Measurements from ENCODE around the gene CDH5. TPM values are rescaled to one million over a fixed set of nuclear protein-coding genes. Genes with fewer than 3 reads are reported as not detected.

The CDH5 gene
- total RNA-seq, 1 experiment from 2014 or later, result 0.25 TPM

- H3K36me3 ChIP-seq (ENCODE audit: control insufficient read depth, insufficient read depth, low read length), result no peaks in the 10 kb centered on the region
- Mint-ChIP-seq H3K36me3 (ENCODE audit: insufficient read depth, unreplicated experiment) (no peaks in the 10 kb centered on the region), H3K9me3 (ENCODE audit: unreplicated experiment) (no peaks in the 10 kb centered on the region), H3K27ac (ENCODE audit: unreplicated experiment) (no peak overlapping the region), H3K27me3 (ENCODE audit: insufficient read depth, unreplicated experiment) (peaks cover 3% of the 10 kb centered on the region), H3K4me1 (ENCODE audit: low read depth, unreplicated experiment) (peaks cover 17% of the 10 kb centered on the region), H3K4me3 (ENCODE audit: unreplicated experiment) (no peak overlapping the region)
- no peak for DNase-seq
- H3K4me1 ChIP-seq, result peaks cover 8% of the 10 kb centered on the region; the same call in 1 of the 2 replicates
- ChIA-PET POLR2A (no interaction called here), CTCF (interaction anchor here (0.5 kb wide), 1 partner anchor 507 kb away, joined by 3 read pairs; no protein-coding TSS in a partner anchor)
- H3K27me3 ChIP-seq (replicated peaks; ENCODE audit: control insufficient read depth, insufficient read depth, low read length), result no peaks in the 10 kb centered on the region
- TF ChIP-seq CTCF (IDR thresholded peaks at IDR 0.05; ENCODE audit: insufficient read depth in 1 of 2, low read depth in 1 of 2, low read length in 1 of 2, severe bottlenecking in 1 of 2, unreplicated experiment in 1 of 2), result no peak
- intact Hi-C loops (cut with micrococcal nuclease; ENCODE audit: unreplicated experiment), result no loop called here
- H3K4me3 ChIP-seq (ENCODE audit: low read depth, low read length), result no peak overlapping the region
- no TSS peak for BruUV-seq (replicated peaks)
- no peaks in the 10 kb centered on the region for H3K9me3 ChIP-seq
These were observed 5.7 kb upstream of the CDH5 start for GRCh38 chr16:66360624-66361324.

GRCh38 chr16:66361604-66362135 lies 4.8 kb upstream of the CDH5 start:
- no TSS peak for BruUV-seq (replicated peaks)
- peaks cover 3% of the 10 kb centered on the region for H3K27me3 Mint-ChIP-seq (ENCODE audit: insufficient read depth, unreplicated experiment)
- H3K4me1 Mint-ChIP-seq (ENCODE audit: low read depth, unreplicated experiment), result peaks cover 17% of the 10 kb centered on the region
- TF ChIP-seq CTCF (IDR thresholded peaks at IDR 0.05; ENCODE audit: insufficient read depth in 1 of 2, low read depth in 1 of 2, low read length in 1 of 2, severe bottlenecking in 1 of 2, unreplicated experiment in 1 of 2), result no peak
- Histone ChIP-seq H3K36me3 (ENCODE audit: control insufficient read depth, insufficient read depth, low read length) (no peaks in the 10 kb centered on the region), H3K4me3 (ENCODE audit: low read depth, low read length) (no peak overlapping the region), H3K4me1 (peaks cover 8% of the 10 kb centered on the region; the same call in 1 of the 2 replicates), H3K27me3 (replicated peaks; ENCODE audit: control insufficient read depth, insufficient read depth, low read length) (no peaks in the 10 kb centered on the region), H3K9me3 (no peaks in the 10 kb centered on the region)
- no peak overlapping the region for H3K4me3 Mint-ChIP-seq (ENCODE audit: unreplicated experiment)
- intact Hi-C loops (cut with micrococcal nuclease; ENCODE audit: unreplicated experiment), result no loop called here
- no peak for DNase-seq
- H3K9me3 Mint-ChIP-seq (ENCODE audit: unreplicated experiment), result no peaks in the 10 kb centered on the region
- no peaks in the 10 kb centered on the region for H3K36me3 Mint-ChIP-seq (ENCODE audit: insufficient read depth, unreplicated experiment)
- no peak overlapping the region for H3K27ac Mint-ChIP-seq (ENCODE audit: unreplicated experiment)
- ChIA-PET POLR2A (no interaction called here), CTCF (no interaction called here)

GRCh38 chr16:66363211-66363777 lies 3.2 kb upstream of the CDH5 start:
- H3K27me3 Mint-ChIP-seq (ENCODE audit: insufficient read depth, unreplicated experiment), result peaks cover 3% of the 10 kb centered on the region
- H3K4me1 Mint-ChIP-seq (ENCODE audit: low read depth, unreplicated experiment), result peaks cover 17% of the 10 kb centered on the region
- ChIA-PET CTCF (no interaction called here), POLR2A (no interaction called here)
- H3K4me3 Mint-ChIP-seq (ENCODE audit: unreplicated experiment), result no peak overlapping the region
- Histone ChIP-seq H3K27me3 (replicated peaks; ENCODE audit: control insufficient read depth, insufficient read depth, low read length) (no peaks in the 10 kb centered on the region), H3K4me1 (peaks cover 8% of the 10 kb centered on the region; the same call in 1 of the 2 replicates), H3K4me3 (ENCODE audit: low read depth, low read length) (no peak overlapping the region), H3K36me3 (ENCODE audit: control insufficient read depth, insufficient read depth, low read length) (no peaks in the 10 kb centered on the region), H3K9me3 (no peaks in the 10 kb centered on the region)
- no TSS peak for BruUV-seq (replicated peaks)
- no peak for DNase-seq
- no peak for TF ChIP-seq CTCF (IDR thresholded peaks at IDR 0.05; ENCODE audit: insufficient read depth in 1 of 2, low read depth in 1 of 2, low read length in 1 of 2, severe bottlenecking in 1 of 2, unreplicated experiment in 1 of 2)
- H3K36me3 Mint-ChIP-seq (ENCODE audit: insufficient read depth, unreplicated experiment), result no peaks in the 10 kb centered on the region
- intact Hi-C loops (cut with micrococcal nuclease; ENCODE audit: unreplicated experiment), result no loop called here
- H3K27ac Mint-ChIP-seq (ENCODE audit: unreplicated experiment), result no peak overlapping the region
- no peaks in the 10 kb centered on the region for H3K9me3 Mint-ChIP-seq (ENCODE audit: unreplicated experiment)
